HG03060 (cell line): ENCODE results near the gene SLC7A11.

Experiments
- ATAC-seq: cut with Tn5 transposase; IDR thresholded peaks from one replicate; pipeline ENCODE4 v1.9.1; 2021; ENCODE audit warnings: low read depth, moderate number of reproducible peaks; ENCODE audit not compliant: unreplicated experiment

Gene SLC7A11

DNA sequence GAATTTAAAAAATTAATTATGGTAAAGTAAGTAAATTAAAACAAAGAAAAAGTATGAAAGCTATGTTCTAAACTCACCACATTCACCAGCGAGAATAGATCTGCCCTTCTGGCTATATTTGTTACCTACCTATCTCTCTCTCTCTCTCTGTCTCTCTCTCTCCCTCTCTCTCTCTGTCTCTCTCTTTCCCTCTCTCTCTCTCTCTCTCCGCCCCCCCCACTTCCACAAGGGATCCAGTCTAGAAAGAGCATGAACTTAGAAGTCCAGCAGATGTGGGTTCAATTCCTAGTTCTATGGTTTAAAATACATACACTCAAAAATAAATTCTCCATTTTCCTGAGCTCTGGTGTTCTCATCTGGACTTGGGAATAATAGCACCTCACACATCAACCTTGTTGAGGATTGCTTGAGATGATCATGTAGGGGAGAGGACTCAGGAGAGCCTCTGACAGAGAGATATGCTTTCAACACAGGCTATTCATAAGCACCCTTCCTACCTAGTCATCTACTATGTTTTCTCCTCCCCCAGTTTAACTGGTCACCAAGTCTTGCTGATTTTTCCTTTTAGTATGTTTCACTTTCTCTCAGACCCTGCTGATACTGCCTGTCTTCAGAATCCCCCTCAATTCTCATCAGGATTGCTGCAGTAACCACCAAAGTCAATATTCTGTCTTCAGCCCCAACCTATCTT, 64.7 kb downstream of the SLC7A11 start:
- ATAC-seq: no peak

DNA sequence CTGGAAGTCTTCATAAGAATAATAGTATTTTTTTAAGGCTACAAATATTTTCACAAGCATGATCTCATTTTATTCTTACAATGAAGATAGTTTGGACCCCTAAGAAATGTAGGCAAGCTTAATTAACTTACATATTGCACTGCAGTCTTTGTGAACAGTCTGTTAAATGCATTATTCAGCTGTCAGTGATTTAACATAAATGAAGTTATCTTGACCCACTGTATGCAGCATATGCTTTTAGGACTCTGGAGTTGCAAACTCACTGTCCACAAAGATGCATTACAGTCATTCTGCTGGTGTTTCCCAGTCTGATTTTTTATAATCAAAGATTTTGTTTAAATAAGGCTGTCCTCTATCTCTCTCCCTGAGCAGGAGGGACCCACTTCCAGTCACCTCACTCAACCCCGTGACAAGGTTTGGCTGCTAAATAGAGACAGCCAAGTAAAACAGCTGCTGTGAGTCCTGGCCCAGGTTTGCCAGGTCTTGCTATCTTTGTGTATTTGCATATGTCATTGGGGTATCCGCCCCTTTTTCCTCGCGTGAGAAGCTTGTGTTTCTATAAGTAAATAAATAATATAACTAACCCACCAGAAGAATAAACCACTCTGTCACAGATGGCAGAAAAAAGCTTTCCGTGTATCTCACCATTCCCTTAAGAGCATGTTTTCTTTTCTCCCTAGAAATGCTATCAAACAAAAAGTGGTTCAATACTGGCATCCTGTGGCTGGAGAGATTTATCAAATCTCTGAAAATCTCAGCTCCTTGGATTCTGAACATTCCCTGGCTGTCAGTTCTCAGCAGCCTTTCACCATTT, 67.0 kb downstream of the SLC7A11 start:
- ATAC-seq: no peak

DNA sequence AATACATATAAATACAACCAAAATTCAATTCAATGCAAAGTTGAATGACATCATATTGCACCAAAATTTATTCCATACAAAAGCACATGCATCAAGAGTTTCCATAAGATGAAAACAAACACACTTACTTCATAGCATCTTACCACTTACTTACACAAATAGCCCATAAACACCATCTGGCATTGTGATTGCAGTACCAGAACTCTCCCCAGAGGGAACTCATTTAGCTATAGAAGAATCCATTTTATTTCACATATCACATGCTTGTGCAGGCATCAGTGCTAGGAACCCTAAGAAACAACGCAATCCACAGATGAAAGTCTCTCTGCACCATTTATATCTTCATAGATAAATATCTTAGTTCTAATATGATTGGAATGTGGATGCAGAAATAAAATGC, 77.9 kb downstream of the SLC7A11 start:
- no peak for ATAC-seq

DNA sequence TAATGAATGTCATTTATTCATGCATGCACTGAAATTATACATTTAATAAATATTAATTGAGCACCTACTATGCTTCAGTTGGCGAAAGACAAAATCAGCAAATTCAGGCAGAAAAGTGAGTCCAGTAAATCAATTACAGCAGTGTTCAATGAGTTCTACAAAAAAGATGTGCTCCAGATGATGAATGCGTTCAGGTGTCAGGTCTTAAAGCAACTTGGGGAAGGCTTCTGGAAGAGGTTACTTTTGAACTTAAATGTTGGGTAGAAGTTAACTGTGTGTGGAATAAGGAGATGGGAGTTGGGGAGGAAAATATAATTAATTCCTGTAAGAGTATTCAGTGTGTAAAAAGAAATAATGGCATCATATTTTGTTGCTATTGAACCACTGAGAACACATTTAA, 79.0 kb downstream of the SLC7A11 start:
- no peak for ATAC-seq

DNA sequence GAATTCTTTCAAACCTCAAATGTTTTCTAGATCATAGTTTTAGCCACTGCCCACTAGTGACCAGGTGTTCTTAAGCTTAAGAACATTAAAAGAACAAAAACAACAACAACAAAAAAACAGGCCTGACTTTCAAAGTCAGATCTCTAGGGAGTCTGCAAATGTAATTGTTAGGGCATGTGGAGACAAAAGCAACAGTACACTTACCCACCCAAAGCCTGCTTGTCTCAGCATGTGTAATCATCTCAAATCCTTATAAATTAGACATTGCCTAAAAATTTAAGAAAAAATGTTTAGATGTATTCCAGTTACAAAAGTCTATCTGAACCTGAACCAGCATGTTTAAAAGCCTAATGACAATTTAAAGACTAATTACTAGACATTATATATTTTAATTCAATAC, 79.9 kb downstream of the SLC7A11 start:
- ATAC-seq: no peak

DNA sequence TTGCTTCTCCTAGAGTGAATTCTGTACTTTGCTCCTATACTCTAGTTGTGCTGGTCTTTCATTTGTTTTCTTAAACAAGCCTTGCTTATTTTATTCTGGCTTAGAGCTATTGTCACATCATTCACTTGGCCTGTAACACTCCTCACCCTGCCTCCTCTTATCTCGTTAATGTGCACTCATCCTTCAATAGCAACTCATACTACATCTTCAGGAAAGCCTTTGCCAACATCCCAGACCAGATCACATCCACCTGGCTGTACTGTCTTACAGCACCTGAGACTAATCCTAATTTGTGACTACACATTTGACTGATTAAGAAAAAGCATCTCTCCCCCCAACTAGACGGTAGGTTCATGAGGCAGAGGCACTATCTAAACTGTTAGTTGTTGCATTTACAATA, 80.8 kb downstream of the SLC7A11 start:
- no peak for ATAC-seq

DNA sequence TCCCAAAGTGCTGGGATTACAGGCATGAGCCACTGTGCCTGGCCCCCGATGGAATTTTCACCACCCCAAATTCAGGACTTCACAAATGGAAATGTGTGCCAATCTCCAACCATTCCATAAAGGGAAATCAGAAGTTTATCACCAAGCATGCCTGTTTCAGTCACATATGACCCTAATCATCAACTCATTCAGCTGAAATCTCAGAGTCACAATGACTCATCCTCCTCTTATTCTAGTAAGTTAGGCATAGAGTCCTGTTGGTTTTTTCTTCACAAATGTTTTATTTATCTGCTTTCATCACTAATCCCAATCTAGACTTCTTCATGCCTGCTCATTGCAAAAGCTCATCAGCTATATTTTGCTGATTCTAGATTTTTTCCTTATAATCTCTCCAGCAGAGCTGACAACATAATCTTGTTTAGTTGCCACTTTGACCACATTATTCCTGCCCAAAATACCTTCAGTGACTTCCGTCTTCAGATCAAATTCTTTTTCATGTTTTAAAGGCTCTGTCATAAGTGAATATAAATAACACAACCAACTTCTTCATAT, 83.3 kb downstream of the SLC7A11 start:
- no peak for ATAC-seq

DNA sequence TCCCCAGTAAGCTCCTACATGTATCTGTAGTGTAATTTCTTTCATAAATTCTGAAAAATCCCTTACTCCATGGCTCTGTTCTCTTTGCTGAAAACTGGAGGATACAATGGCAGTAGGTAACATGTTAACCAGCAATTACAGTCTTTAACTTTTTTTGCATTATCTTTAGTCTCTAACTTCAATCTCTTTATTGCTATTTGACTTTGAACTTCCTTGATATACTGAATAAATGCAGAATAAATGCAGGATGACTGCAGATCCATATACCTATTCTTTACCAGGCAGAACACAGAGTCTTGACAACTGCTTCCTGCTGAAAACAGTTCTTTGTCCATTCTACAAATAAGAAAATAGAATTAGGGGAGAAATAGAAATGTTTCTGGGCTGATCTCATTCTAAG, 101.3 kb downstream of the SLC7A11 start:
- no peak for ATAC-seq

DNA sequence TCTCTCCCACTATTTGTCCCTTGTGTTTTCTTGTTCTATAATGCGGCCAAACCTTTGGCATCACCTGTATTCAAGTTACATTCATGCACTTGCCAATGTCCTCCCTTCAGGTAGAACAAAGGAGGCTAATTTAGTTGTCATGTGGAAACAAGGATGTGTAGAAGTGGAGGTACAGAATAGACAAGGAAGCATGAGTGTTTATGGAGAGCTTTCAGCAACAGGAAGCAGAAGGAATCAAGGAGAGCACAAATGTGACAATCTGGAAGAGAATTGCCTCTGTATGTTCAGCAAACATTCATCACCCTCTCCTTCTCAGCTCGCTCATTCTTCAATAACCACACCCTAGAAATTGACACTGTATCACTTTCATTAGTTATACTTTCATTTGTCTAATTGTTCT, 103.4 kb downstream of the SLC7A11 start:
- ATAC-seq: no peak

DNA sequence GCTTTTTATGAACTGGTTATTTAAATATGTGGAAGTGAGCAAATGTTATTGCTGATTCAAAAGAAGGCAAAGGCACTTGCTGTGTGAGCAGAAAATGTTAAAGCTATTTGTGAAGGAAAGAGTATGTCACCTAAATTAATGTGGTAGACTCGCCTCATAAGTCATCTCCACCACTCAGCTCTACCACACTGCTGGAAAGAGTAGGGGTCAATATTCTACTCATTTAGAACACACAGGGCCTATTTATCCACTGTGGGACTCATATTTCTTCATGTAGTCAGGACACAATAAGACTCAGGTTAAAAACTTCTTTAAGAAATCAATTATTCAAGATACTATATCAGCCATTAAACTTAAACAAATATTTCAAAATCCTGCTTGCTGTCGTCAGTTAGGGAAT, 106.5 kb downstream of the SLC7A11 start:
- no peak for ATAC-seq

DNA sequence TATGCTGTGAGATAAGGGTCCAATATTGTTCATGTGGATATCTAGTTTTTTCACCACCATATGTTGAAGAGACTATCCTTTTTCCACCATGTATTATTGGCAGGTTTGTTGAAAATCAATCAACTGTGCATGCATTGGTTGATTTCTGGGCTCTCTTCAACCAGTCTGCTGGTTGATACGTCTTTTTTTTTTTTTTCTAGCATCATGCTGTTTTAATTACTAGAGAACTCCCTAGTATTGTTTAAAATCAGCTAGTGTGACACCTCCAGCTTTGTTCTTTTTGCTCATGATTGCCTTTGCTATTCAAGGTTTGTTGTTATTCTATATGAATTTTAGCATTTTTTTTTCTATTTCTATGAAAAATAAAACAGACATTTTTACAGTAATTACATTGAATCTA, 123.9 kb downstream of the SLC7A11 start:
- no peak for ATAC-seq

DNA sequence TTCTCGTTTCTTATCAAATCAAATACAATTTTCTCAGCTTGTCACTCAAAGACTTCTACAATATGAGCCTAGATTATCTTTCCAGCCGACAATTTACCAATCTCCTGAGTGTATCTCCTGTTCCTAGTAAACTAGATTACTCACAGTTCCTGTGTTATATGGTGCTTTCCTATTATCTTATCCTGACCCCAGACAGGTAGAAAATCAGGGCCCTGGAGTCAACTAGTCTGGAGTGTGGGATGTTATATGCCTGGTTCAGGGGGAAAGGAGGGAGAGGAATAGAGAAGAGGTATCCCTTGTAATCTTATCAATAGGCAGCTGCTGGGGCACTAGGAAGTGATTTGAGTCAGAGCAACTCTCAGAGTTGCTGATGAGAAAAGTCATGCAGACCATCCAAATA, 127.1 kb downstream of the SLC7A11 start:
- ATAC-seq: no peak

DNA sequence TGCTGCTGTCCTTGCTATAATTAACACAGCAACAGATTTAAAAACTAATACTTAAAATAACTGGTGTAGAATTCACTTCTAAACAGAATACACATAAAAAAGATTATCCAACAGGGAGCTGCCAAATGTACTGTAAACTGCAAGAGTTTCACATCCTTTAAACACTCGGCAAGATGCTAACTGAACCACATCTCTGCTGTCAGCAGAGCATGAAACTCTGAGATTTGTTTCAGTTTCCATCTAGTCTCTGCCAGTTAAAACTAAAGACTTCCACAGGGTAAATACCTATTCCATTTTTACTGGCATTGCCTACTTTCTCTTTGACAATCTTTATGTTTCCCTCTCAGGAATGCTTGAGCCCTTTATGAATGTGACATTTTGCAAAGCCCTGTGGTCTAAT, 127.7 kb downstream of the SLC7A11 start:
- peak; percentile 99 for ATAC-seq
